HEK293 (cell line): ENCODE measurements around the gene FCER2.

Experiments used
- CTCF ChIA-PET: fragments of 350-600 bp; formaldehyde crosslinking; extraction: SDS; loops from one replicate; lab custom pipeline; 2021; ENCODE audit warnings: antibody characterized with exemption; lab: Yijun Ruan, JAX
- POLR2A ChIA-PET: fragments of 300-600 bp; formaldehyde crosslinking; extraction: SDS; loops from one replicate; lab custom pipeline; 2020; ENCODE audit warnings: antibody characterized with exemption, inconsistent platforms; lab: Yijun Ruan, JAX
- H3K27ac ChIP-seq: fragments of 200-500 bp; sonication (Bioruptor generic); 2 replicates; pipeline ENCODE4 v1.5.1; 2014; ENCODE audit warnings: low read depth, low read length, control low read depth, inconsistent platforms; ENCODE audit errors: extremely low read depth
- H3K36me3 ChIP-seq, 2 experiments: fragments of 200-500 bp in 1 of 2; sonication (Bioruptor generic) in 1 of 2; 1 replicate in 1 of 2; 2 replicates in 1 of 2; pipeline ENCODE4 v1.5.1; 2014 to 2017; ENCODE audit warnings: inconsistent platforms in 2 of 2, low read length in 2 of 2; ENCODE audit not compliant: control insufficient read depth in 2 of 2, insufficient read depth in 1 of 2
- H3K4me1 ChIP-seq: fragments of 200-500 bp; sonication (Bioruptor generic); 2 replicates; pipeline ENCODE4 v1.5.1; 2014; ENCODE audit warnings: mild to moderate bottlenecking, low read length, inconsistent platforms; ENCODE audit not compliant: control insufficient read depth, insufficient read depth
- H3K4me3 ChIP-seq: 2 replicates; pipeline ENCODE4 v1.5.1; 2011; ENCODE audit warnings: low read depth, mild to moderate bottlenecking, control low read depth, low read length, moderate library complexity
- H3K9me3 ChIP-seq: fragments of 200-500 bp; sonication (Bioruptor generic); 2 replicates; pipeline ENCODE4 v1.5.1; 2014; ENCODE audit warnings: low read depth, low read length, inconsistent platforms; ENCODE audit not compliant: control insufficient read depth, insufficient read depth
- GLI4 ChIP-seq: fragments of 450-650 bp; formaldehyde crosslinking; IDR thresholded peaks from 2 replicates; pipeline ENCODE4 v1.5.1; 2016; ENCODE audit warnings: missing biosample characterization, missing genetic modification characterization
- GLIS2 ChIP-seq: fragments of 450-650 bp; formaldehyde crosslinking; IDR thresholded peaks from 2 replicates; pipeline ENCODE4 v1.5.1; 2016; ENCODE audit warnings: missing biosample characterization, missing genetic modification characterization
- HOXA7 ChIP-seq: sonication (generic); formaldehyde crosslinking; IDR thresholded peaks from 2 replicates; pipeline ENCODE4 v1.8.1; 2022; ENCODE audit warnings: missing genetic modification reagents, borderline replicate concordance
- KLF8 ChIP-seq: fragments of 450-650 bp; formaldehyde crosslinking; IDR thresholded peaks from 2 replicates; pipeline ENCODE4 v1.5.1; 2016; ENCODE audit warnings: missing biosample characterization, missing genetic modification characterization
- KLF9 ChIP-seq: fragments of 450-650 bp; formaldehyde crosslinking; IDR thresholded peaks from 2 replicates; pipeline ENCODE4 v1.5.1; 2016; ENCODE audit warnings: missing biosample characterization, missing genetic modification characterization, low read depth
- SALL2 ChIP-seq: fragments of 450-650 bp; formaldehyde crosslinking; IDR thresholded peaks from 2 replicates; pipeline ENCODE4 v1.5.0; 2017; ENCODE audit warnings: missing biosample characterization, mild to moderate bottlenecking, missing genetic modification characterization, borderline replicate concordance
- ZBTB1 ChIP-seq: fragments of 450-650 bp; formaldehyde crosslinking; IDR thresholded peaks from 2 replicates; pipeline ENCODE4 v1.5.1; 2016; ENCODE audit warnings: missing biosample characterization, missing genetic modification characterization
- ZBTB20 ChIP-seq: fragments of 450-650 bp; formaldehyde crosslinking; IDR thresholded peaks from 2 replicates; pipeline ENCODE4 v1.5.1; 2016; ENCODE audit warnings: missing biosample characterization, missing genetic modification characterization
- ZBTB21 ChIP-seq: fragments of 450-650 bp; formaldehyde crosslinking; IDR thresholded peaks from 2 replicates; pipeline ENCODE4 v1.5.1; 2017; ENCODE audit warnings: missing biosample characterization, missing genetic modification characterization
- ZFHX2 ChIP-seq: fragments of 450-650 bp; formaldehyde crosslinking; conservative IDR thresholded peaks from 2 replicates; pipeline ENCODE4 v1.5.1; 2016; ENCODE audit warnings: missing biosample characterization, missing genetic modification characterization
- ZFP37 ChIP-seq: fragments of 450-650 bp; formaldehyde crosslinking; IDR thresholded peaks from 2 replicates; pipeline ENCODE4 v1.5.1; 2016; ENCODE audit warnings: missing biosample characterization, missing genetic modification characterization
- ZNF112 ChIP-seq: fragments of 450-650 bp; formaldehyde crosslinking; IDR thresholded peaks from 2 replicates; pipeline ENCODE4 v1.5.0; 2017; ENCODE audit warnings: missing biosample characterization, missing genetic modification characterization
- ZNF501 ChIP-seq: fragments of 450-650 bp; formaldehyde crosslinking; IDR thresholded peaks from 2 replicates; pipeline ENCODE4 v1.5.1; 2016; ENCODE audit warnings: missing biosample characterization, missing genetic modification characterization
- ZNF596 ChIP-seq: fragments of 450-650 bp; IDR thresholded peaks from 2 replicates; pipeline ENCODE4 v1.5.0; 2018; ENCODE audit warnings: missing biosample characterization, mild to moderate bottlenecking, missing genetic modification characterization, moderate library complexity
- ZNF600 ChIP-seq: fragments of 450-650 bp; formaldehyde crosslinking; IDR thresholded peaks from 2 replicates; pipeline ENCODE4 v1.5.1; 2016; ENCODE audit warnings: missing biosample characterization, missing genetic modification characterization
- ZNF621 ChIP-seq: fragments of 450-650 bp; formaldehyde crosslinking; IDR thresholded peaks from 2 replicates; pipeline ENCODE4 v1.5.1; 2017; ENCODE audit warnings: missing biosample characterization, missing genetic modification characterization
- ZNF701 ChIP-seq: fragments of 450-650 bp; formaldehyde crosslinking; IDR thresholded peaks from 2 replicates; pipeline ENCODE4 v1.5.1; 2016; ENCODE audit warnings: missing biosample characterization, missing genetic modification characterization
- TF ChIP-seq, protein P1 (sequence below): sonication (generic); formaldehyde crosslinking; IDR thresholded peaks from 2 replicates; pipeline ENCODE4 v1.8.1; 2022; ENCODE audit warnings: mild to moderate bottlenecking, moderate library complexity, missing genetic modification reagents
- TF ChIP-seq, protein P2 (sequence below): fragments of 450-650 bp; formaldehyde crosslinking; IDR thresholded peaks from 2 replicates; pipeline ENCODE4 v1.5.1; 2016; ENCODE audit warnings: missing biosample characterization, missing genetic modification characterization
- TF ChIP-seq, protein P3 (sequence below): fragments of 450-650 bp; formaldehyde crosslinking; IDR thresholded peaks from 2 replicates; pipeline ENCODE4 v1.5.1; 2016; ENCODE audit warnings: missing biosample characterization, missing genetic modification characterization, borderline replicate concordance
- TF ChIP-seq, protein P4 (sequence below): fragments of 450-650 bp; formaldehyde crosslinking; IDR thresholded peaks from 2 replicates; pipeline ENCODE4 v1.5.1; 2017; ENCODE audit warnings: missing biosample characterization, mild to moderate bottlenecking, missing genetic modification characterization, moderate library complexity

The FCER2 gene

DNA sequence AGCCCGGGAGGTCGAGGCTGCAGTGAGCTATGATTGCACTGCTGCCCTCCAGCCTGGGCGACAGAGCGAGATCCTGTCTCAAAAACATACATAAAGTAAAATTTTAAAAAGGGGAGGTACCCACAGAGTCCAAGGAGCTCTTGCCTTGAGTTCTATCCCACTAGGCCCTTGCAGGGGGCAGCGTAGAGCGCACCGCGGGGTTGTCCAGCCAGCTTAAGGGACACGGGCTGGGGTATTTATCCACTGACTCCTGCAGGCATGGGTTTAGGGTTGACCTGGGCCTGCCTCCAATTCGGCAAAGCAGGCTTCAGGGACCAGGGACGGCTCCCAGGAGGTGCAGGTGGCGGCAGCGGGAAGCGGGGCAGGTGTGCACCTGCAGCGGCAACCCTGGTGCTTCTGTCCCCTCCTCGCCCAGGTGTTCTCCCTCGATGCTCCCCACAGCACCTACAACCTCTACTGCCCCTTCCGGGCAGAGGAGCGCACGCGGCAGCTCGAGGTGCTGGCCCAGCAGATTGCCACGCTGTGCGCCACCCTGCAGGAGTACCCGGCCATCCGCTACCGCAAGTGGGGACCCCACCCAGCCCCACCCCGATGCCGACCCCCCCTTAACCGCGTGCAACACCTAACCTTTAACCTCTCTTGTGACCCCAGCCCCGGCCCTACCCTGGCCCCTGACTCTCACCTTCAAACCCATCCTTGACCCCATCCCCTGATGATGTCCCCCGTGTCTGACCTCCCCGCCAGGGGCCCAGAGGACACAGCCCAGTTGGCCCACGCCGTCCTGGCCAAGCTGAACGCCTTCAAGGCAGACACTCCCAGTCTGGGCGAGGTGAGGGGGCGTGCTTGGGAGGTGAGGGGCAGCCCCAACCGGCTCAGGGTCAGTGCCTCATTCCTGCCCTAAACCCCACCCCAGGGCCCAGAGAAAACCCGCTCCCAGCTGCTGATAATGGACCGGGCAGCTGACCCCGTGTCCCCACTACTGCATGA lies 60.3 kb downstream of the FCER2 start:
- ChIA-PET POLR2A (interaction anchor here (0.5 to 0.6 kb wide), 2 partner anchors 22 to 76 kb away, joined by 3 to 5 read pairs; no protein-coding TSS in a partner anchor), CTCF (interaction anchor here (0.6 to 1.3 kb wide), 6 partner anchors 11 to 542 kb away, joined by 3 to 5 read pairs (median 4); no protein-coding TSS in a partner anchor)
- Histone ChIP-seq H3K27ac (no peak overlapping the region), H3K4me1 (no peaks in the 10 kb centered on the region), H3K4me3 (no peak overlapping the region), H3K36me3 (peaks cover 7 to 17% of the 10 kb centered on the region in 2 experiments; a peak in 2 of 3 replicates), H3K9me3 (no peaks in the 10 kb centered on the region)
- TF ChIP-seq GLI4 (tag by site-specific recombination), result no peak
- TF ChIP-seq, protein P1, sequence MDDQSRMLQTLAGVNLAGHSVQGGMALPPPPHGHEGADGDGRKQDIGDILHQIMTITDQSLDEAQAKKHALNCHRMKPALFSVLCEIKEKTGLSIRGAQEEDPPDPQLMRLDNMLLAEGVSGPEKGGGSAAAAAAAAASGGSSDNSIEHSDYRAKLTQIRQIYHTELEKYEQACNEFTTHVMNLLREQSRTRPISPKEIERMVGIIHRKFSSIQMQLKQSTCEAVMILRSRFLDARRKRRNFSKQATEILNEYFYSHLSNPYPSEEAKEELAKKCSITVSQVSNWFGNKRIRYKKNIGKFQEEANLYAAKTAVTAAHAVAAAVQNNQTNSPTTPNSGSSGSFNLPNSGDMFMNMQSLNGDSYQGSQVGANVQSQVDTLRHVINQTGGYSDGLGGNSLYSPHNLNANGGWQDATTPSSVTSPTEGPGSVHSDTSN (CRISPR knock-in tag), result no peak
- TF ChIP-seq KLF9 (tag by site-specific recombination), result no peak
- TF ChIP-seq HOXA7, result no peak
- TF ChIP-seq ZNF596 (tag by site-specific recombination), result no peak
- TF ChIP-seq ZNF501 (tag by site-specific recombination), result no peak
- no peak for TF ChIP-seq ZNF701 (tag by site-specific recombination)
- TF ChIP-seq ZFHX2 (tag by site-specific recombination), result no peak
- no peak for TF ChIP-seq ZFP37 (tag by site-specific recombination)
- TF ChIP-seq GLIS2, result no peak
- TF ChIP-seq, protein P2, sequence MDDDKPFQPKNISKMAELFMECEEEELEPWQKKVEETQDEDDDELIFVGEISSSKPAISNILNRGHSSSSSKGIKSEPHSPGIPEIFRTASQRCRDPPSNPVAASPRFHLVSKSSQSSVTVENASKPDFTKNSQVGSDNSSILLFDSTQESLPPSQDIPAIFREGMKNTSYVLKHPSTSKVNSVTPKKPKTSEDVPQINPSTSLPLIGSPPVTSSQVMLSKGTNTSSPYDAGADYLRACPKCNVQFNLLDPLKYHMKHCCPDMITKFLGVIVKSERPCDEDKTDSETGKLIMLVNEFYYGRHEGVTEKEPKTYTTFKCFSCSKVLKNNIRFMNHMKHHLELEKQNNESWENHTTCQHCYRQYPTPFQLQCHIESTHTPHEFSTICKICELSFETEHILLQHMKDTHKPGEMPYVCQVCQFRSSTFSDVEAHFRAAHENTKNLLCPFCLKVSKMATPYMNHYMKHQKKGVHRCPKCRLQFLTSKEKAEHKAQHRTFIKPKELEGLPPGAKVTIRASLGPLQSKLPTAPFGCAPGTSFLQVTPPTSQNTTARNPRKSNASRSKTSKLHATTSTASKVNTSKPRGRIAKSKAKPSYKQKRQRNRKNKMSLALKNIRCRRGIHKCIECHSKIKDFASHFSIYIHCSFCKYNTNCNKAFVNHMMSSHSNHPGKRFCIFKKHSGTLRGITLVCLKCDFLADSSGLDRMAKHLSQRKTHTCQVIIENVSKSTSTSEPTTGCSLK, result no peak
- no peak for TF ChIP-seq ZNF600 (tag by site-specific recombination)
- no peak for TF ChIP-seq KLF8 (tag by site-specific recombination)

DNA sequence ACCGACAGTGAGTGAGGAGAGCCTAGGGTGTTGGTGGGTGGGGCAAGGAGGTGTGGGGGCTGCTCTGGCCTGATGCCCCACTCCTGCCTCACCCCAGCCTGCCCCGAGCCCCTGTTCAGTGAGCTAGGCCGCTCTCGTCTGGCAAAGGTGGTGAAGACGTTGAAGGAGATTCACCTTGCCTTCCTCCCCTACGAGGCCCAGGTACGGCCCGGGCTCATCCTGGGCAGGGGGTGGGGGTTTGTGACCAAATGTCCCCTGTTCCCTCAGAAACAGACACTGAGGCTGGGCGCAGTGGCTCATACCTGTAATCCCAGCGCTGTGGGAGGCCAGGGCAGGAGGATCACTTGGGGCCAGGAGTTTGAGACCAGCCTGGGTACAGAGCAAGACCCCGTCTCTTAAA lies 61.1 kb downstream of the FCER2 start:
- Histone ChIP-seq H3K4me3 (no peak overlapping the region), H3K9me3 (no peaks in the 10 kb centered on the region), H3K4me1 (no peaks in the 10 kb centered on the region), H3K27ac (no peak overlapping the region), H3K36me3 (peaks cover 7 to 17% of the 10 kb centered on the region in 2 experiments; a peak in 2 of 3 replicates)
- CTCF ChIA-PET, result interaction anchor here (0.6 to 0.9 kb wide), 3 partner anchors 39 to 72 kb away, joined by 3 to 4 read pairs (median 3); no protein-coding TSS in a partner anchor
- POLR2A ChIA-PET, result interaction anchor here (0.6 kb wide), 1 partner anchor 22 kb away, joined by 3 read pairs; no protein-coding TSS in a partner anchor
- TF ChIP-seq ZNF621 (tag by site-specific recombination) (no peak), ZBTB20 (no peak), SALL2 (tag by site-specific recombination) (no peak), ZNF112 (tag by site-specific recombination) (no peak), ZBTB21 (tag by site-specific recombination) (no peak), ZBTB1 (tag by site-specific recombination) (no peak)
- TF ChIP-seq, protein P3, sequence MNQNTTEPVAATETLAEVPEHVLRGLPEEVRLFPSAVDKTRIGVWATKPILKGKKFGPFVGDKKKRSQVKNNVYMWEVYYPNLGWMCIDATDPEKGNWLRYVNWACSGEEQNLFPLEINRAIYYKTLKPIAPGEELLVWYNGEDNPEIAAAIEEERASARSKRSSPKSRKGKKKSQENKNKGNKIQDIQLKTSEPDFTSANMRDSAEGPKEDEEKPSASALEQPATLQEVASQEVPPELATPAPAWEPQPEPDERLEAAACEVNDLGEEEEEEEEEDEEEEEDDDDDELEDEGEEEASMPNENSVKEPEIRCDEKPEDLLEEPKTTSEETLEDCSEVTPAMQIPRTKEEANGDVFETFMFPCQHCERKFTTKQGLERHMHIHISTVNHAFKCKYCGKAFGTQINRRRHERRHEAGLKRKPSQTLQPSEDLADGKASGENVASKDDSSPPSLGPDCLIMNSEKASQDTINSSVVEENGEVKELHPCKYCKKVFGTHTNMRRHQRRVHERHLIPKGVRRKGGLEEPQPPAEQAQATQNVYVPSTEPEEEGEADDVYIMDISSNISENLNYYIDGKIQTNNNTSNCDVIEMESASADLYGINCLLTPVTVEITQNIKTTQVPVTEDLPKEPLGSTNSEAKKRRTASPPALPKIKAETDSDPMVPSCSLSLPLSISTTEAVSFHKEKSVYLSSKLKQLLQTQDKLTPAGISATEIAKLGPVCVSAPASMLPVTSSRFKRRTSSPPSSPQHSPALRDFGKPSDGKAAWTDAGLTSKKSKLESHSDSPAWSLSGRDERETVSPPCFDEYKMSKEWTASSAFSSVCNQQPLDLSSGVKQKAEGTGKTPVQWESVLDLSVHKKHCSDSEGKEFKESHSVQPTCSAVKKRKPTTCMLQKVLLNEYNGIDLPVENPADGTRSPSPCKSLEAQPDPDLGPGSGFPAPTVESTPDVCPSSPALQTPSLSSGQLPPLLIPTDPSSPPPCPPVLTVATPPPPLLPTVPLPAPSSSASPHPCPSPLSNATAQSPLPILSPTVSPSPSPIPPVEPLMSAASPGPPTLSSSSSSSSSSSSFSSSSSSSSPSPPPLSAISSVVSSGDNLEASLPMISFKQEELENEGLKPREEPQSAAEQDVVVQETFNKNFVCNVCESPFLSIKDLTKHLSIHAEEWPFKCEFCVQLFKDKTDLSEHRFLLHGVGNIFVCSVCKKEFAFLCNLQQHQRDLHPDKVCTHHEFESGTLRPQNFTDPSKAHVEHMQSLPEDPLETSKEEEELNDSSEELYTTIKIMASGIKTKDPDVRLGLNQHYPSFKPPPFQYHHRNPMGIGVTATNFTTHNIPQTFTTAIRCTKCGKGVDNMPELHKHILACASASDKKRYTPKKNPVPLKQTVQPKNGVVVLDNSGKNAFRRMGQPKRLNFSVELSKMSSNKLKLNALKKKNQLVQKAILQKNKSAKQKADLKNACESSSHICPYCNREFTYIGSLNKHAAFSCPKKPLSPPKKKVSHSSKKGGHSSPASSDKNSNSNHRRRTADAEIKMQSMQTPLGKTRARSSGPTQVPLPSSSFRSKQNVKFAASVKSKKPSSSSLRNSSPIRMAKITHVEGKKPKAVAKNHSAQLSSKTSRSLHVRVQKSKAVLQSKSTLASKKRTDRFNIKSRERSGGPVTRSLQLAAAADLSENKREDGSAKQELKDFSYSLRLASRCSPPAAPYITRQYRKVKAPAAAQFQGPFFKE, result no peak
- TF ChIP-seq, protein P4, sequence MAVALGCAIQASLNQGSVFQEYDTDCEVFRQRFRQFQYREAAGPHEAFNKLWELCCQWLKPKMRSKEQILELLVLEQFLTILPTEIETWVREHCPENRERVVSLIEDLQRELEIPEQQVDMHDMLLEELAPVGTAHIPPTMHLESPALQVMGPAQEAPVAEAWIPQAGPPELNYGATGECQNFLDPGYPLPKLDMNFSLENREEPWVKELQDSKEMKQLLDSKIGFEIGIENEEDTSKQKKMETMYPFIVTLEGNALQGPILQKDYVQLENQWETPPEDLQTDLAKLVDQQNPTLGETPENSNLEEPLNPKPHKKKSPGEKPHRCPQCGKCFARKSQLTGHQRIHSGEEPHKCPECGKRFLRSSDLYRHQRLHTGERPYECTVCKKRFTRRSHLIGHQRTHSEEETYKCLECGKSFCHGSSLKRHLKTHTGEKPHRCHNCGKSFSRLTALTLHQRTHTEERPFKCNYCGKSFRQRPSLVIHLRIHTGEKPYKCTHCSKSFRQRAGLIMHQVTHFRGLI (tag by site-specific recombination), result no peak
